HS-27A (cell line): ENCODE data around the gene FARS2.

Experiments
- DNase-seq: peaks from one replicate; pipeline ENCODE4 v3.0.0-alpha.2; 2012; ENCODE audit warnings: low read depth, missing footprints

The FARS2 gene

DNA sequence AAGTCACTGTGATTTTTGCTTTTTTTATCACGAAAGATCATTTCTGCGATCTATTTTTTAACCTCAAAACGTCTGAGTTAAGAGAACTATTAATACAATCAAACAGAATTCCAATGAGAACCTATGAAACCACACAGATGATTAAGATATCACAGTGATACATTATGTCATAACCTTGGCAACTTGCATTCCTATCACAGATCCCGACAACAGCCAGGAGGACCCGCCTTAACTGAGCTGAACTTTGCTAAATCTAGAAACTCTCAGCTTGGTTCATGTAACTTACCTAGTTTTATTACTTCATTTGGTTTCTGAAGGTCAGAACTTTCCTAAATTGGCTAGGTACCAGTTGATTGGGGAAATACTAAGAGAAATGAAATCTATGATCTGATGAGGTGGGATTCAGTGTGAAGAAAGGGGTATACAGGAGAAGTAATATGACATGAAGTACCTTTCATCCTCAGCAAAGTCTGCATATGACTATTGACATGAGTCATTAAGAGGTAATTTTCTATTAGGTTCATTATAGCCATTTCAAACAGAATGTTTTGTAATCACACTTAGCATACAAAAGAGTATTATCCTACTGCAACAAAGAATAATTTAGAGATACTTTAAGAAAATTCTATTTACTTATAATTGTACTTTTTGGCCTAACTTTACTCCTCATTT lies 11.7 kb upstream of the FARS2 start:
- DNase-seq = no peak

GRCh38 chr6:5250451-5250850 lies 10.9 kb upstream of the FARS2 start:
- DNase-seq = no peak

GRCh38 chr6:5250911-5251310 lies 10.4 kb upstream of the FARS2 start:
- no peak for DNase-seq

DNA sequence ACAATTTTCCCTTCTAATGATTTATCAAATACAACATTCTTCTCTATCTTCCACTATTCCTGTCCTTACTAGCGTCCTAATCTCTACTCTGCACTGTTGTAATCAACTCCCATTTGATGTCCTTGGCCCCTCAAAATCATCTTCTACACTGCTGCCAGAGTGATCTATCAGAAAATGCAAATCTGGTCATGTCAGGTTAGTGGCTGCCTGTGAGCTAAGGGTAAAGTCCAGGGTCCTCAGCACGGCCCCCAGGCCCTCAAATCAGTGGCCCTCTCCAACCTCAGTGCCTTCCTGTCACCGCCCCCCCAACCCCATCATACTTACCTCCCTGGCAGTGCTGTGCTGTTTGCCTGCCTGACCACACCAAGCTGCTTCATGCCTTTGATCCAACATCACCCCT lies 4.4 kb upstream of the FARS2 start:
- DNase-seq = no peak

GRCh38 chr6:5257400-5257799 lies 3.9 kb upstream of the FARS2 start:
- no peak for DNase-seq

GRCh38 chr6:5259428-5259827 lies 1.9 kb upstream of the FARS2 start:
- DNase-seq = no peak

GRCh38 chr6:5260111-5260620 lies 1.1 kb upstream of the FARS2 start:
- DNase-seq = no peak

DNA sequence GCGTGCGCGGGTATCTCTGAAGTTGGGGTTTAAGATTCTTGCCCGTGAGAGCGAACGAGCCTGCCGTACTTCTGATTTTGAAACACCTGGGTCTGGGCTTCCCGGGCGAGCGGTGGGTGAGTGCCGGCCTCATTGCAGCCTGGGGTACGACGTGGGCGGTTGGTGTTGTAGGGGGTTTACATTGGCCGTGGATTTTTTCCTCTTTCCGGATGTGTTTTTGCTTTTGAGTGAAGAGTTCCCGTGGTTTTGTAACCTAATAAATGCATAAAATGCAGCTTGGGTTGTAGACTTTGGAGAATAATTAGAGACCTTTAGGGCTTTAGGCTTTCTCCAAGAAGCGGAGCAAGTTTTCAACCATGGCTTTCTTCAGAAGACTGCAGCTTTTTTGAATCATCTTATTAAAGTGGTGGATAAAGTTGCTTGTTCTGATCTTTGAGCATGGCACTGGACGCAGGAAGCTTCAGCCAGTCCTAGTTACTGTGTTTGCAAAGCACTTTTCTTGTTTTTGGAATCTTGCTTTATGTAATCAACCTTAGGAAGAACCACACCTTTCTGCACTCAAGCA lies 314 bp downstream of the FARS2 start:
- DNase-seq = no peak

- DNase-seq = no peak
Observed at GRCh38 chr6:5266423-5266822, 5.1 kb downstream of the FARS2 start.

DNA sequence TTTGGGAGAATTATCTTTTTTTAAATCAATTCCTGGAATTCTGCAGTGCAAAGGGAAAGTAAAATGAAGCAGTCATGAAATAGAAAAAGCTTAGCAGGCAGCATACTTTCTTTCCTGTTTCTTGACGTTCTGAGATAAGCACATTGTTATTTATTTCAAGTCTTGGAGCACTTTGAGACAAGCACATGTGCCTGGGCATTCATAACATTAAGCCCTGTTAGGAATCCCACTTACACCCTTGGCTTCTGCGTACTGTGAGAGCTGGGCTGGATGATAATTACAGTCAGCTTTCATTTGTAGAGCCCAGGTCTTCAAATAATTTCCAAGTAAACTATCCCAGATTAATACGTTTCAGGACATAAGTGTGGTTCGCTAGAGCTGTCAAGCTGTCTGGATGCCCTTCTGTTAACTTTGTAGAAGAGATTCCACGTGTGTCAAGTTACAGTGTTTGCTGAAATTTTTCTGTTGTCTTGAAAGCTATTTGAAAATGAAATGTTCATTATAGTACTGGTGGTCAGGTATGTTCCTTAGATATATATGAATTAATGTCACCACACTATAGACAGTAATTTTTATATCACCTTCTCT lies 8.9 kb downstream of the FARS2 start:
- no peak for DNase-seq

- no peak for DNase-seq
Observed at GRCh38 chr6:5271926-5272325, 10.6 kb downstream of the FARS2 start.

GRCh38 chr6:5274231-5274630 lies 12.9 kb downstream of the FARS2 start:
- DNase-seq = no peak

DNA sequence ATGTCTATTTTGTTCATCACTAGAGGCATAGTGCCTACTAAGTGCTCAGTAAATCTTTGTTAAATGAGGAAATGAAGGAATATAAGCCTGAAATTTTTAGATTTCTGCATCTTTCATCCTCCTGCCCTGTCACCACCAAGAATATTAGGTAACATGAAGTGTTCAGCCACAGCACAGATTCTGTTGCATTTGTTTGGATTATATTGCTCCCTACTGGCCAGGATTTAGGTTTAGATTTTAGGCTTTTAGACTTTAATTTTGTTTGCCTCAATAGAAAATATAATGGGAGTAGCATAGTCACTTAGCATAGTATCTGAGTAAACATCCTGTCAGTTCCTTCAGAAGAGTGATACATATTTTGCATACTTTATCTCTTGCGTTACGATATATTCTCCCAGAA lies 14.2 kb downstream of the FARS2 start:
- no peak for DNase-seq

- DNase-seq = no peak
Observed at GRCh38 chr6:5276581-5276980, 15.3 kb downstream of the FARS2 start.

GRCh38 chr6:5277589-5277988 lies 16.3 kb downstream of the FARS2 start:
- no peak for DNase-seq

DNA sequence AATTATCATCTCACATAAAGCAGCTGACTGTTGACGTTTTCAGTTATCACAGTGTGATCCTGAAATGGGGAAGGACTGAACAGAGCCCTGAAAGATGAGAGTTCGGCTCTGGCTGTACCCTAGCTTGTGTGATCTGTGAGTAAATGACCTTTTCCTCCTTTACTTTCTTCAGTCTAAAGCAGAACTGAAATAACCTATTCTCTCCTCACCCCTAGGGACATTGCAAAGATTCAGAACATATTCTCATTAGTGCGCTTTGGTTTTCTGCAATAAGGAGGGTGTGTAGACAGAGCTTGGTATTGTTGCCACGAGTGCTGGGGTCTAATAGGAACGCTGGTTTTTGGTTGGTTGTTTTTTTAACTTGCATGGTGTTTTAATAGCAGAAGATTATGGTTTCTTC lies 16.7 kb downstream of the FARS2 start:
- DNase-seq = no peak

DNA sequence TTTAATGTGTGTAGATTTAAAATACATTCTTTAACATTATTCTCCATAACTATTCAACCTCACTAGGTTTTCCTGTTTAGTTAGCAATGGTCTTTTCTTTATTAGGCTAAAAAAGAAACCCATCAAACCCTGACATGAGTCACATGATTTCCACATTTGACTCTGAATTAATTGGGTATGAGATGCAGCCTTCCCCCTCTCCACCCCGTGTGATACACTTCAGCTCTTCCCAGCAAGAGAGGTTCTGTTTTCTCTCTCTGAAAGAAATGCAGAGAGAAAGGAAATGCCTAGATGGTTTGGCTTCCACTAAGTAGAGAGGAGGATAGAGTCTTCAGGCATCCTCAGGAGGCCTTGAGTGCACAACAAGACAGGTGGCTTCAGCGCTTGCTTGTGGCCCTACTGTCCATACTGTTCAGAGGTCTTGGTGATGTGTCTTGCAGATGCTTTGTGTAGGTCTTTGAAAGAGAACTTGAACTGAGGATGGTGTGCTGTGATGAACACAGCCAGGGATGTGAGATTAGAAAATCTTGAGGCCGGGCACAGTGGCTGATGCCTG lies 17.3 kb downstream of the FARS2 start:
- no peak for DNase-seq

- no peak for DNase-seq
Observed at GRCh38 chr6:5279891-5280338, 18.6 kb downstream of the FARS2 start.

GRCh38 chr6:5280920-5281319 lies 19.6 kb downstream of the FARS2 start:
- DNase-seq = no peak

DNA sequence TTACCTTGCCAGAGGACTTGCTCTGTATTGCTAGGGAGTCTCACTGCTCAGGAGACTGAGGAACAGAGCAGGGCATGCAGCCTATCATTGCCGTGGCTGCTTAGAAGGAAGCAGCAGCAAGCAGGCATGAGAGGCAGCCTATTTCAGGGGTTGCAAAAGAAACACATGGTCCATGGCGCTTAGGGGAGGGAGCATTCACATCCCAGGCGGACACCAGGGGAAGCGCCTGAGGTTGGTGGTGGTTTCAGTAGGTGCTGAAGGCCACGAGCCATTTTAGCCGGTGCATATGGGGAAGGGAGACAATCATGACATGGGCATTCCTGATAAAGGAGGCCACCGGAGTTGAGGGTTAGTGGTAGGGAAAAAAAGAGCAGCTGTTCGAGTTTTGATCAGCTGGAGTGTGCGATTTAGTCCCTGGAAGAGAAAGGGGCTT lies 20.9 kb downstream of the FARS2 start:
- DNase-seq = no peak

GRCh38 chr6:5285081-5285480 lies 23.8 kb downstream of the FARS2 start:
- DNase-seq = no peak

DNA sequence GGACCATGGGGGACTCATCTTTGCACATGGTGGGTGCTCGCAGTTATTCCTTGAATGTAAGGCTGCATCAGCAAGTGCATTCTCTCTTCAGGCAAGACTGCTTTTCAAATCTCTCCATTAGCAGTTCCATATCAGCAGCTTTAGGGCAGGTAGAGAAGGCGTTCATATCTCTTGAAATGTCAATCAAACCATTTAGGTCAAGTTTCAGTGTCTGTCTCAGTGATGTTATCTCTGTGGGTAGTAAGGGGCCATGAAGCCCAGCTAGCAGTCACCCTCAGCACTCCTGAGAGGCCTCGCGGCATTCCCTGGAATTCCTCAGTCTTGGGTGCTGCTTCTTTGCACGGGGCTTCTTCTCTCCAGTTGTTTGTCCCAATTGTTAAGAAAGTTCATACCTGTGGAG lies 24.2 kb downstream of the FARS2 start:
- DNase-seq = no peak

GRCh38 chr6:5286780-5287179 lies 25.5 kb downstream of the FARS2 start:
- DNase-seq = no peak
